Prostate gland (tissue), 2 donors: ENCODE measurements around the gene VAV3.

ENCODE experiments used
- CTCF ChIP-seq, 4 experiments: fragments of 200-600 bp in 2 of 4; fragments of 450-650 bp in 2 of 4; sonication (generic) in 2 of 4; IDR thresholded peaks; 1 replicate in 3 of 4; 2 replicates in 1 of 4; pipeline ENCODE4 v1.5.1; 2016 to 2019; ENCODE audit warnings: antibody characterized with exemption in 4 of 4, mild to moderate bottlenecking in 2 of 4, moderate library complexity in 2 of 4
- POLR2A ChIP-seq: fragments of 450-650 bp; IDR thresholded peaks from one replicate; pipeline ENCODE4 v1.6.1; 2016; ENCODE audit warnings: antibody characterized with exemption, mild to moderate bottlenecking

- TF ChIP-seq CTCF (IDR thresholded peaks at IDR 0.05) (no peak), POLR2A (no peak)
Observed at GRCh38 chr1:107707111-107707510, 257.9 kb downstream of the VAV3 start.
